Activated T-helper 1 cell treated with anti-CD3 and anti-CD28 coated beads, Interleukin-12 subunit alpha, Interleukin-12 subunit beta, Interleukin-2, Interleukin-4 antibody, amounts not matched to agents 30 ng/mL and 10 ng/mL and 1 ng/mL, durations not matched to agents 14 hours and 24 hours and 36 hours (primary cell): ENCODE measurements around the gene GVQW3. TPM values are rescaled to one million over a fixed set of nuclear protein-coding genes. Genes with fewer than 3 reads are reported as not detected.

ENCODE experiments used
- total RNA-seq: library from RNA; stranded (reverse); gene quantifications from 2 replicates; pipeline ENCODE4 v1.2.3, GENCODE V29; 2022

The GVQW3 gene
- total RNA-seq, 1 donor from 2014 or later, result 3.9 TPM

Other genes with a start within 250 kb of the GVQW3 start
- 0.39 TPM in 1 of 2 replicates, not detected in the other for gene WNT11, start 174.8 kb upstream of the GVQW3 start, total RNA-seq
- gene THAP12, start 191 bp upstream of the GVQW3 start, total RNA-seq, result 78.3 and 81.2 TPM in 2 replicates
- gene EMSY, start 63.7 kb downstream of the GVQW3 start, total RNA-seq, result 30.4 and 34.8 TPM in 2 replicates